ENCODE measurements around the gene PCDHB10.
"Not testable (repeated sequence)": the region's sequence is repeated elsewhere in the genome, so short reads cannot be mapped to it uniquely, and the experiment has no call there.

PCDHB10 gene

DNA sequence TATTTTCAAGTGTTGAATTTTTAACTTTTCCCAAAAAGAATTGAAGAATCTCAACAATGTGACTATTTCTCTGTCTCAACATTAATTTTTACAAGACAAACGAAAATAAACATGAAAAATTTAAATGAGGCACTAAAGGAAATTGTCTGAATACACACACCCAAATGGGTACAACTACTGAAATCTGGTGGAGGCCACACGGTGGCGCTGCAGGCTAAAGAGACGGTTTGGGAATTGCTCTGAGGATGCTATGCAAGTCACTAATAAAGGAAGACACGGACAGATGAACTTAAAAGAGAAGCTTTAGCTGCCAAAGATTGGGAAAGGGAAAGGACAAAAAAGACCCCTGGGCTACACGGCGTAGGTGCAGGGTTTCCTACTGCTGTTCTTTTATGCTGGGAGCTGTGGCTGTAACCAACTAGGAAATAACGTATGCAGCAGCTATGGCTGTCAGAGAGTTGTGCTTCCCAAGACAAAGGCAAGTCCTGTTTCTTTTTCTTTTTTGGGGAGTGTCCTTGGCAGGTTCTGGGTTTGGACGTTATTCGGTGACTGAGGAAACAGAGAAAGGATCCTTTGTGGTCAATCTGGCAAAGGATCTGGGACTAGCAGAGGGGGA lies at the start of gene PCDHB10:
Gene PCDHB10, plus strand, starts transcription at position 244 of the 616 bp plus-strand sequence. Its CDS starts 200 bp downstream, at position 444.
- no peak for DNase-seq (ENCODE audit: low read depth in 2 of 2)

DNA sequence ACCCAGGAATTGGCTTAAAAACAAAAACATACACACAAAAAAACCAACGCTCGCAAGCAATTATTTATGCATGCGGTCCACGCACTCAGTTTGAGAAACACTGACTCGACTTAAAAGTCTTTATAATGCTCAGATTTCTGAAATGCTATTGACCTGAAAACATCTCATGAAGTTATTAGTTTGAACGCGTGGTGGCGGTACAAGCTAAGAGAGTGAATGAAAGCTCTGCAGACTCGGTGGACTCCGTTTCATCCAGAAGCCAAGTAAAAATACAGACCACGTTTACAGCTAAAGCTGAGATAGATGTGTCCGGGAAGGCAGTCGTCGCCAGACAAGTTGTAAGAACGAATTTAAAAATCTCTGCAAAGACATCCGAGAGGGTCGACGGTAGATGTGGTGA lies 42.3 kb upstream of the PCDHB10 start, which contains the start of gene PCDHB6:
Gene PCDHB6, plus strand, starts transcription at position 246 of the 400 bp plus-strand sequence. CDS start 201 bp downstream, outside the sequence.
- no peak for DNase-seq (ENCODE audit: low read depth in 2 of 2)

DNA sequence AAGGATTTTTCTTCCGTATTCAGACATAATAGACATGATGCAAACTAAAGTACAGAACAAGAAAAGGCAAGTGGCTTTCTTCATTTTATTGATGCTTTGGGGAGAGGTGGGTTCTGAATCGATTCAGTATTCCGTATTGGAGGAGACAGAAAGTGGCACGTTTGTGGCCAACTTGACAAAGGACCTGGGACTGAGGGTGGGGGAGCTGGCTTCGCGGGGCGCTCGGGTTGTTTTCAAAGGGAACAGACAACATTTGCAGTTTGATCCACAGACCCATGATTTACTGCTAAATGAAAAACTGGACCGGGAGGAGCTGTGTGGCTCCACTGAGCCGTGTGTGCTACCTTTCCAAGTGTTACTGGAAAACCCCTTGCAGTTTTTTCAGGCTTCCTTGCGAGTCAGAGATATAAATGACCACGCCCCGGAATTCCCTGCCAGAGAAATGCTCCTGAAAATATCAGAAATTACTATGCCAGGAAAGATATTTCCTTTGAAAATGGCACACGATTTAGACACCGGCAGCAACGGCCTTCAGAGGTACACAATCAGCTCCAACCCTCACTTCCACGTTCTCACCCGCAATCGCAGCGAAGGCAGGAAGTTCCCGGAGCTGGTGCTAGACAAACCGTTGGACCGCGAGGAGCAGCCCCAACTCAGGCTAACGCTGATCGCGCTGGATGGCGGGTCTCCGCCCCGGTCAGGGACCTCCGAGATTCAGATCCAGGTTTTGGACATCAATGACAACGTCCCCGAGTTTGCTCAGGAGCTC lies 41.7 kb upstream of the PCDHB10 start:
- DNase-seq (ENCODE audit: low read depth in 2 of 2) = no peak

DNA sequence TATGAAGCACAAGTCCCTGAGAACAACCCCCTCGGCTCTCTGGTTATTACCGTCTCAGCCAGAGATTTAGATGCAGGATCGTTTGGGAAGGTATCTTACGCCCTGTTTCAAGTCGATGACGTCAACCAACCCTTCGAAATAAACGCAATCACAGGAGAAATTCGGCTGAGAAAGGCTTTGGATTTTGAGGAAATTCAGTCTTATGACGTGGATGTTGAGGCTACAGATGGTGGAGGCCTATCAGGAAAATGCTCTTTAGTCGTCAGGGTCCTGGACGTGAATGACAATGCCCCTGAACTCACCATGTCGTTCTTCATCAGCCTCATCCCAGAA lies 41.2 kb upstream of the PCDHB10 start:
- no peak for DNase-seq (ENCODE audit: low read depth in 2 of 2)

DNA sequence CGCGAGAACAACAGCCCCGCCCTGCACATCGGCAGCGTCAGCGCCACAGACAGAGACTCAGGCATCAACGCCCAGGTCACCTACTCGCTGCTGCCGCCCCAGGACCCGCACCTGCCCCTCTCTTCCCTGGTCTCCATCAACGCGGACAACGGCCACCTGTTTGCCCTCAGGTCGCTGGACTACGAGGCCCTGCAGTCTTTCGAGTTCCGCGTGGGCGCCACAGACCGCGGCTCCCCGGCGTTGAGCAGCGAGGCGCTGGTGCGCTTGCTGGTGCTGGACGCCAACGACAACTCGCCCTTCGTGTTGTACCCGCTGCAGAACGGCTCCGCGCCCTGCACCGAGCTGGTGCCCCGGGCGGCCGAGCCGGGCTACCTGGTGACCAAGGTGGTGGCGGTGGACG lies 40.5 kb upstream of the PCDHB10 start:
- DNase-seq (ENCODE audit: low read depth in 2 of 2) = not testable (repeated sequence)

DNA sequence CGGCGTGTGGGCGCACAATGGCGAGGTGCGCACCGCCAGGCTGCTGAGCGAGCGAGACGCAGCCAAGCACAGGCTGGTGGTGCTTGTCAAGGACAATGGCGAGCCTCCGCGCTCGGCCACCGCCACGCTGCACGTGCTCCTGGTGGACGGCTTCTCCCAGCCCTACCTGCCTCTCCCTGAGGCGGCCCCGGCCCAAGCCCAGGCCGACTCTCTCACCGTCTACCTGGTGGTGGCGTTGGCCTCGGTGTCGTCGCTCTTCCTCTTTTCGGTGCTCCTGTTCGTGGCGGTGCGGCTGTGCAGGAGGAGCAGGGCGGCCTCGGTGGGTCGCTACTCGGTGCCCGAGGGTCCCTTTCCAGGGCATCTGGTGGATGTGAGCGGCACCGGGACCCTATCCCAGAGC lies 40.1 kb upstream of the PCDHB10 start:
- not testable (repeated sequence) for DNase-seq (ENCODE audit: low read depth in 2 of 2)

DNA sequence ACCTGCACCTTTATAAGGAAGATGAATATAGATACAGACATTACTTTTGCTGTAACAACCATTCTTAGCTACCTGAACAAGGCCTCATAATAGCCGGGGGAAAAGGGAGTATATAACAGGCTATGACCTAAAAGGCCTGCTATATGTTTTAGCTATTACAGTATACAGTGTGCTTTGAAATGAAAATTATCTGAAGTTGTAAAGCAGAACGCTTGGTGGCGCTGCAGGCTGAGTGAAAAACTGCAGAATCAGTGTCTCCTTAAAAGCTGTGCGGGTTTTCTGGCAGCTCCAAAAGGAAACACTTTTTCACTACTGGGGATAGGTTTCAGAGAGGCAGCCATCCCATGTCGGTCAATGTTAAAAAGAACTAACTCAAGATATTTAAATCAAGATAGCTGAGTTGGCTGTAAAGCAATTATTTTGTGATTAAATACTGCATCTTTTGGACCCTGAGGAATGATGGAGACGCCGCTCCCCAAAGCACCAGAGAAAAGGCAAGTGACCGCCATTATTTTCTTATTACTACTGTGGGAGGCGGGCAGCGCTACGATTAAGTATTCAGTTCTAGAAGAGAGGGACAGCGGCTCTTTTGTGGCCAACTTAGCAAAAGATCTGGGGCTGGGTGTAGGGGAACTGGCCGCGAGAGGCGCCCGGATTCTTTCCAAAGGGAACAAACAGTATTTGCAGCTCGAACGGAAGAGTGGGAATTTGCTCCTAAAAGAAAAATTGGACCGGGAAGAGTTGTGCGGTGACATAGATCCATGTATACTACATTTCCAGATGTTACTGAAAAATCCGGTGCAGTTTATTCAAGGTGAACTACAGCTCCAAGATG lies 36.4 kb upstream of the PCDHB10 start:
- DNase-seq (ENCODE audit: low read depth in 2 of 2) = no peak

DNA sequence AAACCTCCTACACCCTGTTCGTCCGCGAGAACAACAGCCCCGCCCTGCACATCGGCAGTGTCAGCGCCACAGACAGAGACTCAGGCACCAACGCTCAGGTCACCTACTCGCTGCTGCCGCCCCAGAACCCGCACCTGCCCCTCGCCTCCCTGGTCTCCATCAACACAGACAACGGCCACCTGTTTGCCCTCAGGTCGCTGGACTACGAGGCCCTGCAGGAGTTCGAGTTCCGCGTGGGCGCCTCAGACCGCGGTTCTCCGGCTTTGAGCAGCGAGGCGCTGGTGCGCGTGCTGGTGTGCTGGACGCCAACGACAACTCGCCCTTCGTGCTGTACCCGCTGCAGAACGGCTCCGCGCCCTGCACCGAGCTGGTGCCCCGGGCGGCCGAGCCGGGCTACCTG lies 34.8 kb upstream of the PCDHB10 start:
- not testable (repeated sequence) for DNase-seq (ENCODE audit: low read depth in 2 of 2)

DNA sequence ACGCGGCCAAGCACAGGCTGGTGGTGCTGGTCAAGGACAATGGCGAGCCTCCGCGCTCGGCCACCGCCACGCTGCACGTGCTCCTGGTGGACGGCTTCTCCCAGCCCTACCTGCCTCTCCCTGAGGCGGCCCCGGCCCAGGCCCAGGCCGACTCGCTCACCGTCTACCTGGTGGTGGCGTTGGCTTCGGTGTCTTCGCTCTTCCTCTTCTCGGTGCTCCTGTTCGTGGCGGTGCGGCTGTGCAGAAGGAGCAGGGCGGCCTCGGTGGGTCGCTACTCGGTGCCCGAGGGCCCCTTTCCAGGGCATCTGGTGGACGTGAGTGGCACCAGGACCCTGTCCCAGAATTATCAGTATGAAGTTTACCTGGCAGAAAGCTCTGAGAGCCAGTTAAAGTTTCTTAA lies 34.3 kb upstream of the PCDHB10 start:
- not testable (repeated sequence) for DNase-seq (ENCODE audit: low read depth in 2 of 2)

DNA sequence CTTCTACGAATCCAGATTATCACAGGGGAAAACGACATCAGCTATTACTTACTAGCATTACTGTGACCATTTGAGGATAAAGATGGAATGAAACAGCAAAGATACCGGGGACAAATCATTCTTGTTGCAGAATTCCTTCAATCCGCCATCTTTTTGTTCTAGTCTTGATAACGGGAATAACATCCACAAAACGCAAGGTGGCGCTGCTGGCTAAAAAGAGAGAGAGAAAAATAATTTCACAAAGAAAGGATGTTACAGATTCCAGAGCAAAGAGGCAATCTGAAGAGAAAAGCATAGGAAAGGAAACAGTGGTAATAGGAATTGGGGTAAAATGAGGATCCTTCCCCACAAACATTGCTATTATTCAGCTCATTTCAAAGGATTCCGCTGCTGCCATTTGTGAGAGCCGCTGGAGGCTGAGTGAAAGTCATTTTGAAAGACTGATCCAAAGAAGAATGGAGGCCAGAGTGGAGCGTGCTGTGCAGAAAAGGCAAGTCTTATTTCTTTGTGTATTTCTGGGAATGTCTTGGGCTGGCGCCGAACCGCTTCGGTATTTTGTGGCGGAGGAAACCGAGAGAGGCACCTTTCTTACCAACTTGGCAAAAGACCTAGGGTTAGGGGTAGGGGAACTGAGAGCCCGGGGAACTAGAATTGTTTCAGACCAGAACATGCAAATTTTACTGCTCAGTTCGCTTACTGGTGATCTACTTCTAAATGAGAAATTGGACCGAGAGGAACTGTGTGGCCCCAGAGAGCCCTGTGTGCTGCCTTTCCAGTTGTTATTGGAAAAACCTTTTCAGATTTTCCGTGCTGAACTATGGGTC lies 19.6 kb upstream of the PCDHB10 start, which contains the start of gene PCDHB7:
Gene PCDHB7, plus strand, starts transcription at position 264 of the 824 bp plus-strand sequence. Its CDS starts 192 bp downstream, at position 456.
- DNase-seq (ENCODE audit: low read depth in 2 of 2) = no peak

DNA sequence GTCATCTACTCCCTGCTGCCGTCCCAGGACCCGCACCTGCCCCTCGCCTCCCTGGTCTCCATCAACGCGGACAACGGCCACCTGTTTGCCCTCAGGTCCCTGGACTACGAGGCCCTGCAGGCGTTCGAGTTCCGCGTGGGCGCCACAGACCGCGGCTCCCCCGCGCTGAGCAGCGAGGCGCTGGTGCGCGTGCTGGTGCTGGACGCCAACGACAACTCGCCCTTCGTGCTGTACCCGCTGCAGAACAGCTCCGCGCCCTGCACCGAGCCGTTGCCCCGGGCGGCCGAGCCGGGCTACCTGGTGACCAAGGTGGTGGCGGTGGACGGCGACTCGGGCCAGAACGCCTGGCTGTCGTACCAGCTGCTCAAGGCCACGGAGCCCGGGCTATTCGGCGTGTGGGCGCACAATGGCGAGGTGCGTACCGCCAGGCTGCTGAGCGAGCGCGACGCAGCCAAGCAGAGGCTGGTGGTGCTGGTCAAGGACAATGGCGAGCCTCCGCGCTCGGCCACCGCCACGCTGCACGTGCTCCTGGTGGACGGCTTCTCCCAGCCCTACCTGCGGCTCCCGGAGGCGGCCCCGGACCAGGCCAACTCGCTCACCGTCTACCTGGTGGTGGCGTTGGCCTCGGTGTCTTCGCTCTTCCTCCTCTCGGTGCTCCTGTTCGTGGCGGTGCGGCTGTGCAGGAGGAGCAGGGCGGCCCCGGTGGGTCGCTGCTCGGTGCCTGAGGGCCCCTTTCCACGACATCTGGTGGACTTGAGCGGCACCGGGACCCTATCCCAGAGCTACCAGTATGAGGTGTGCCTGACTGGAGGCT lies 17.7 kb upstream of the PCDHB10 start:
- not testable (repeated sequence) for DNase-seq (ENCODE audit: low read depth in 2 of 2)

DNA sequence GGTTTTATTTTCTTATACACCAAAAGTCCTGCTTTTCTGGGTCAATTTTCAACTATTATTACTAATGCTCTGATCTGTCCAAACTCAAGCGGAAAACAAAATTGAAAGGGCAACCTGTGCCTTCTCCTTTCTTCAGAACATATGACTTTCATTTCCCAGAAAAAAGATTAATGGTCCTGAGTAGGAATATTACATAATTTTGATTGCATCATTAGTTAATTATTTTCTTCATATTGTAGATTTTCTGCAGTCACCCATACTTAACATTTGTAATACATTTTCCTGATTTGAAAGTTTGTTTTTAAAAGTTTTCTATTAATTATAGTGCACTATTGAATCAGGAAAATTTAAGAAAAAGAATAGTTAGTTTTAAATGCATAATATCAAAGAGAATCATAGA lies 16.2 kb upstream of the PCDHB10 start:
- DNase-seq (ENCODE audit: low read depth in 2 of 2) = no peak

DNA sequence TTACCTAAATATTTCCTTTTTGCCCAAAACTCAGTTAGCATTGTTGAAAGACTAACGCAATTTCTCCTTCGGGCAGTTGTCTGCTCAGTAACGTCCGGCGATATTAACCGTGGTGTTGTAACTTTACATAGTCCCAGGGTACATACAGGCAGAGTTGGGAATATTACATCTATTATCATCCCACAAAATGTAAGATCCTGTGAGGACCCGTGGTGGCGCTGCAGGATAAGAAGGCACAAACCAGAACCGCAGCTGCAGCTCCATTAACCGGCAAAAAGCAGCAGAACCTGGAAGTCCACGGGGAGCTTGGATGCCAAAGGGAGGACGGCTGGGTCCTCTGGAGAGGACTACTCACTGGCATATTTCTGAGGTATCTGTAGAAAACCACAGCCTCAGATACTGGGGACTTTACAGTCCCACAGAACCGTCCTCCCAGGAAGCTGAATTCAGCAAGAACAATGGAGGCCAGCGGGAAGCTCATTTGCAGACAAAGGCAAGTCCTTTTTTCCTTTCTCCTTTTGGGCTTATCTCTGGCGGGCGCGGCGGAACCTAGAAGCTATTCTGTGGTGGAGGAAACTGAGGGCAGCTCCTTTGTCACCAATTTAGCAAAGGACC lies 14.5 kb upstream of the PCDHB10 start, which contains the start of gene PCDHB8:
Gene PCDHB8, plus strand, starts transcription at position 214 of the 615 bp plus-strand sequence. Its CDS starts 245 bp downstream, at position 459.
- DNase-seq (ENCODE audit: low read depth in 2 of 2) = not testable (repeated sequence)

DNA sequence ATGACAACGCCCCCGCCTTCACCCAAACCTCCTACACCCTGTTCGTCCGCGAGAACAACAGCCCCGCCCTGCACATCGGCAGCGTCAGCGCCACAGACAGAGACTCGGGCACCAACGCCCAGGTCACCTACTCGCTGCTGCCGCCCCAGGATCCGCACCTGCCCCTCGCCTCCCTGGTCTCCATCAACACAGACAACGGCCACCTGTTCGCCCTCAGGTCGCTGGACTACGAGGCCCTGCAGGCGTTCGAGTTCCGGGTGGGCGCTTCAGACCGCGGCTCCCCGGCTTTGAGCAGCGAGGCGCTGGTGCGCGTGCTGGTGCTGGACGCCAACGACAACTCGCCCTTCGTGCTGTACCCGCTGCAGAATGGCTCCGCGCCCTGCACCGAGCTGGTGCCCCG lies 12.8 kb upstream of the PCDHB10 start:
- DNase-seq (ENCODE audit: low read depth in 2 of 2) = not testable (repeated sequence)

DNA sequence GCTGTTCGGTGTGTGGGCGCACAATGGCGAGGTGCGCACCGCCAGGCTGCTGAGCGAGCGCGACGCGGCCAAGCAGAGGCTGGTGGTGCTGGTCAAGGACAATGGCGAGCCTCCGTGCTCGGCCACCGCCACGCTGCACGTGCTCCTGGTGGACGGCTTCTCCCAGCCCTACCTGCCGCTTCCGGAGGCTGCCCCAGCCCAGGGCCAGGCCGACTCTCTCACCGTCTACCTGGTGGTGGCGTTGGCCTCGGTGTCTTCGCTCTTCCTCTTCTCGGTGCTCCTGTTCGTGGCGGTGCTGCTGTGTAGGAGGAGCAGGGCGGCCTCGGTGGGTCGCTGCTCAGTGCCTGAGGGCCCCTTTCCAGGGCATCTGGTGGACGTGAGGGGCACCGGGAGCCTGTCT lies 12.3 kb upstream of the PCDHB10 start:
- not testable (repeated sequence) for DNase-seq (ENCODE audit: low read depth in 2 of 2)

DNA sequence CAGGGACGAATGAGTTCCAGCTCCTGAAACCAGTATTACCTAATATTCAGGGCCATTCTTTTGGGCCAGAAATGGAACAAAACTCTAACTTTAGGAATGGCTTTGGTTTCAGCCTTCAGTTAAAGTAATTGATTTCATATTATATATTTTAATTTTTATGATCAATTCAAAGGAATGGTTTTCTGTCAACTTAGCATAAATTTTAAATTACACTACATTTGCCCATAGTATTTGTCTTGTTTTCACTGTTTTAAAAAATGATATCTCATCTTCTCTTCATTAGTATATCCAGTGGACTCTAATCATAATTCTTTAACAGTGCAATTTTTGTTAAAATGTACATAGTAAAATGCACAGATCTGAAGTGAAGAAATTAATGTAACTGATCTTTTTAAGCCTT lies 11.8 kb upstream of the PCDHB10 start:
- no peak for DNase-seq (ENCODE audit: low read depth in 2 of 2)

DNA sequence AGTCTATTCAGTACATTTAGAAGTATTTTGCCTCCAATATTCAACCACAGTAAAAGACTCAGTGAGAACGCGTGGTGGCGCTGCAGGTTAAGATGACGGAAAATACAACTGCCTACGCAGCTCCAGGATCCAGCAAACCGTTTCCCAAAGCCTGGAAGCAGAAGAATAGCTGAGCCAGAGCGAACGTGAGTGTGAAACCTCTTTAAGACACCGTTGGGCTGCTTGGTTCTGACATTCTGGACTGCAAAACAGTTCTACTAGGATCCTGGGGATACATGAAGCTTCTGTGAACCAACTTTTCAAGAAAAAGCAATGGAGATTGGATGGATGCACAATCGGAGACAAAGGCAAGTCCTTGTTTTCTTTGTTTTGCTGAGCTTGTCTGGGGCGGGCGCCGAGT lies 9.9 kb upstream of the PCDHB10 start, which contains the start of gene PCDHB16:
Gene PCDHB16, plus strand, starts transcription at position 140 of the 400 bp plus-strand sequence. Its CDS starts 173 bp downstream, at position 313.
- no peak for DNase-seq (ENCODE audit: low read depth in 2 of 2)

DNA sequence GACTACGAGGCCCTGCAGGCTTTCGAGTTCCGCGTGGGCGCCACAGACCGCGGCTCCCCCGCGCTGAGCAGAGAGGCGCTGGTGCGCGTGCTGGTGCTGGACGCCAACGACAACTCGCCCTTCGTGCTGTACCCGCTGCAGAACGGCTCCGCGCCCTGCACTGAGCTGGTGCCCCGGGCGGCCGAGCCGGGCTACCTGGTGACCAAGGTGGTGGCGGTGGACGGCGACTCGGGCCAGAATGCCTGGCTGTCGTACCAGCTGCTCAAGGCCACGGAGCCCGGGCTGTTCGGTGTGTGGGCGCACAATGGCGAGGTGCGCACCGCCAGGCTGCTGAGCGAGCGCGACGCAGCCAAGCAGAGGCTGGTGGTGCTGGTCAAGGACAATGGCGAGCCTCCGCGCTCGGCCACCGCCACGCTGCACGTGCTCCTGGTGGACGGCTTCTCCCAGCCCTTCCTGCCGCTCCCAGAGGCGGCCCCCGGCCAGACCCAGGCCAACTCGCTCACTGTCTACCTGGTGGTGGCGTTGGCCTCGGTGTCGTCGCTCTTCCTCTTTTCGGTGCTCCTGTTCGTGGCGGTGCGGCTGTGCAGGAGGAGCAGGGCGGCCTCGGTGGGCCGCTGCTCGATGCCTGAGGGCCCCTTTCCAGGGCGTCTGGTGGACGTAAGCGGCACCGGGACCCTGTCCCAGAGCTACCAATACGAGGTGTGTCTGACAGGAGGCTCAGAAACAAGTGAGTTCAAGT lies 7.9 kb upstream of the PCDHB10 start:
- DNase-seq (ENCODE audit: low read depth in 2 of 2) = not testable (repeated sequence)

DNA sequence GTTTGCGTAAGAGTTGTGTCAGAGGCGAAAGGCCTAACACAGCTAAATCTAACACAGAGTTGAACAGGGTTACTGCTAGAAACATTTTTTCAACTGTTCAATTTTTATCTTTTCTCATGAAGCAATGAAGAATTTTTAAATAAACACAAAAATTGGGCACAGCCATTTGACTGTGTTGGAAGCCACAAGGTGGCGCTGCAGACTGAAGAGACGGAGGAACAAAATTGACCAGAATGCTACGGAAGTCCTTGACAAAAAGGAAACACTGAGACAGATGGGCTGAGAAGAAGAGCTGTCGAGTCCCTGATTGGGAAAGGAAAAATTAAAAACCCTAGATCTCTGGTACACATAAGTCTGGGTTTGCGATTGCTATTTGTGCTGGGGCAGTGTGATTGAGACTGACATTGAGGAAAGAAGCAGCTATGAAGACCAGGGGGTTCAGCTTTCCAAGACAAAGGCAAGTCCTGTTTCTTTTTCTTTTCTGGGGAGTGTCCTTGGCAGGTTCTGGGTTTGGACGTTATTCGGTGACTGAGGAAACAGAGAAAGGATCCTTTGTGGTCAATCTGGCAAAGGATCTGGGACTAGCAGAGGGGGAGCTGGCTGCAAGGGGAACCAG lies 5.1 kb upstream of the PCDHB10 start, which contains the start of gene PCDHB9:
Gene PCDHB9, plus strand, starts transcription at position 265 of the 616 bp plus-strand sequence. Its CDS starts 158 bp downstream, at position 423.
- no peak for DNase-seq (ENCODE audit: low read depth in 2 of 2)
